Measurements from ENCODE around the gene ARHGAP28. TPM values are rescaled to one million over a fixed set of nuclear protein-coding genes. Genes with fewer than 3 reads are reported as not detected.

Gene ARHGAP28
- total RNA-seq, 1 experiment from 2014 or later, result 0.94 TPM

DNA sequence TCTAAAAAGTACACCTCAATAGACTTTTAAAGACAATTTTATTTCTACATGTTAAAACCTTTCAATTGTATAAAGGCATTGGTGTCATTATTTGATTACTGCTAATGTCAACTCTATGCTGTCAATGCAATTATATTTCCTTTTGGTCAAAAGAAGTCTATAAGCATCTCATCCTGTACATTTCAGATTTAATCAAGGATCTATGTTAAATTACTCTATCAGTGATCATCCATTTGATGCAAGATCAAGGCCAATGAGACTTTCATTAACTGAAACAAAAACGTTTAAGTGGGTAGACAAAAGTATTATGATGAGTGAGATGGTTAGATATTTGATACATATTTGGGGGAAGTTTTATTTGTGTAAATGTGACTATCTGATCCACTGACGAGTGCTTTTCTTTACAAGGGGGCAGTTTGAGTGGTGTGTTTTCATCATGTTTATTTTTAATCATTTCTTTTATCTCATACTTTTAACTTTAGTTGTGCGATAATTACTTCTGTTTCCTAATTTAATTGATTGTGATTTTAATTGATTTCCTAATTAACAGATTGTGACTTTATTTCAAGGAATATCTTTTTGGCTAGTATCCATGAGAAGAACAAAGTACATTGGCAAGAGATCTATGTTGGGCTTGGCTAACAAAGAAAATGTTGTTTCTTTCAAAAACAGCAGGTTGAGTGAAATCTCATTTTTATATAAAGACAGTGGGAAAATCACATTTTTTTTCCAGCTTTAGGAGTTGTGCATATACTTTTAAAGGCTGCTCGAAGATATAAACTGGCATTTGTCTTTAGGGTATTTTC is 1.1 kb downstream of the ARHGAP28 start:
- DNase-seq (ENCODE audit: extremely low read depth, low read depth), result no peak

DNA sequence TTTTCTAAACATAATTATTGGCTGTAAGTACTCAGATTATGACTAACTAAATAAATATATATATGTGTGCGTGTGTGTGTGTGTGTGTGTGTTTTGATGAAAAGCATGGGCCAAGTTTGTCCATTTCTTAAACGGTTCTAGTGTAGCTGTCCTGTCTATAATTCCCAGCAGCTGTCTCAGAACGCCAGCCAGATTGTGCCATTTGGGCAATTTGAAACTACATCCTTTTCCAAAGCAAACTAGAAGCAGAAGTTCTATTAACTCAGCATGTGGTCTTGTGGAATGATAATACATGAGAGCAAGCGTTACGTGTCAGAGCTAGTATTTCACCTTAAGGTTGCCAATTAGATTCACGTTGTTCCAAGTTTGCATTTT is 1.7 kb downstream of the ARHGAP28 start:
- no peak for DNase-seq (ENCODE audit: extremely low read depth, low read depth)

DNA sequence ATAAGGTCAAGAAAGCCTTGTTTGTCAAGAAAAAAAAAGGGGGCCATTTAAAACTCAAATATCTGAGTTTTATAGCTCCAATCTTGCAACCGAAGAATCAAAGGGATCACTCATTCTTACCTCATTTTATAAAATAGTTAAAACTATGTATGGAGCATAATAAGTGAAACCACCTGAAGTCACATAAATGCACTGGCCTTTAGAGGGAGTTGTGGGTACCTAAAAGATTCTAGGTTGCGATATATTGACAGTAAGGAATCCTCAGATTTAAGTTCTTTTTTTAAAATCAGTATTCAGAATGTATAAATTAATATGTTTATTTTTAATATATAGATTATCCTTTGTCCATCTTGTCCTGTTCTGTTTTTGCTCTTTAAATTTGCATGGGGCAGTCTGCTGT is 3.4 kb downstream of the ARHGAP28 start:
- no peak for DNase-seq (ENCODE audit: extremely low read depth, low read depth)

DNA sequence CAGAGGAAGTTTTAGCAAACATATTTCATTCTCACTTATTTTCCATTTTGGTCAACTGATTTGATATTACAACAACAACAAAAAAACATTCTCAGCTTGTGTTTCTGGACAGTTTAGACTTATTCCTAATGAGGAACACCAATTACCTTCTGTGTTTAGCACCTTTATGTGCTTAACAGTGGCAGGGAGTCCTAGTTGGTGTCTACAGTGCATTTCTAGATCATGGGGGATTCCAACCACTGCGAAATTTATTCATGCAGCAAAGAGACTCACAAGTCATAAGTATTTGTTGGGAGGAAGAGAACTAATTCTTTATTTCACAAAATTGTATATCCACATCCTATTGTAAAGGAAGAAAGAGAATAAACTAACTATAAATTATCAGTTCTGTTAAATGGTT is 4.2 kb downstream of the ARHGAP28 start:
- no peak for DNase-seq (ENCODE audit: extremely low read depth, low read depth)

DNA sequence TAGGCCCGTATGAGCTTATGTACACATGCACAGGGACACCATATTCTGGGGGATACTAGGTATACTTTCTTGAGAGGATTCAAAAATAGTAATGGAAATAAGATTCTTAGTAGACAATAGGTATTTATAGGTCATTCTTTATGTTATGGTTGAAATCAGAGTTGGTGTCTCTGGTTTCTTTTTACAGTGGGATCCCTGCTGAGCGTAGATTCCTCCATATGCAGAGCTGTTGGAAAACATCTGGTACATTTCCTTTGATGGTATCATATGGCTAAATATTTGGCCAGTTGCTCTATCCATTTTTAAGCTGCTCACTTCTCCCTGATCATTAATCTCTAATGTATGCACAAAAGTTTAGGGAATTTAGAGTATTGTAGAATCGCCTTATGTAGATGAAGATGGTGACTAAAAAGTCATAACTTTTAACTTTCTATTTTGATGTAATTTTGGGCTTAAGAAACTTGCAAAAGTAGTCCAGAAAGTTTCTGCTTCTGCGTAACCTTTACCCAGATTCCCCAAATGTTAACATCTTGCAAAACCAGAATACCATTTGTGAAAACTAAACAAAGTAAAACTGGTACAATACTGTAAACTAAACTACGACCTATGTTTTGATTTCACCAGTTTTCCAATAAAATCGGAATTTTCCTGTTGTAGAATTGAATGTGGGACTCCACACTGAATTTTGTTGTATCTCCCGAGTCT is 5.4 kb downstream of the ARHGAP28 start:
- no peak for DNase-seq (ENCODE audit: extremely low read depth, low read depth)

DNA sequence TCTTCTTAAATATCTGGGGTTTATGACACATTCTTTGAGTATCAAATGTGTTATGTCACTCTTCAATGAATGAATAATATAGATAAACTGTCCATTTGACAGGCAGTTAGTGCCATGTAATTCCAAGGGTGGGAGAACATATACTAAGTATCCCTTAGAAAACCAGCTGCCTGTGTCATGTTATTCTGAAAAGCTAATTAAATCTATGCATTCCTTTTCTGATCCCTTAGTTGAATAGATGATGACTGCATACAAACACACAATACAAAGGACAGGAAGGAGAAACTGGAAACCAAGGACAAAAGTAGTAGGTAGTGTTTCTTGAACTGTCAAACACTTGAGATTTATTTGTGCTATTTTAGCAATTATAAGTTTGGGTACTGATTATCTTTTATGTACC is 8.3 kb downstream of the ARHGAP28 start:
- no peak for DNase-seq (ENCODE audit: extremely low read depth, low read depth)

DNA sequence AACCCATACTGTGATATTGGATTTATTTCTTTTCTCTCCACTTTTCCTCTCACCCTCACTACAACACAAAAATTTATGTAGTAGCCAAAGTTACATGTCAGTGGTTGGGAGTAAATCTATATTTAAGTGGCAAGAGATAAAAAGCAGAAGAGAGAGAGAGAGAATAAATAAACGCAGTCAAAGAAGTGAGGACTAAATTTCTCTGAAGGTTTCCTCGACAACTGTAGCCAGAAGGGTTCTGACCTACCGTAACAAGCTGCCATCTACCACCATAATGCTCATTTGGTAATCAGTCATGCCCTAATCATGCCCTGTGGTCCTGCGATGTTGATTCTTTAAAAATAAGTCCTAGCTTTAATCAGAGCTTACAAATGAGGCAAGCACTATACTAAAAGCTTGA is 9.1 kb downstream of the ARHGAP28 start:
- no peak for DNase-seq (ENCODE audit: extremely low read depth, low read depth)

DNA sequence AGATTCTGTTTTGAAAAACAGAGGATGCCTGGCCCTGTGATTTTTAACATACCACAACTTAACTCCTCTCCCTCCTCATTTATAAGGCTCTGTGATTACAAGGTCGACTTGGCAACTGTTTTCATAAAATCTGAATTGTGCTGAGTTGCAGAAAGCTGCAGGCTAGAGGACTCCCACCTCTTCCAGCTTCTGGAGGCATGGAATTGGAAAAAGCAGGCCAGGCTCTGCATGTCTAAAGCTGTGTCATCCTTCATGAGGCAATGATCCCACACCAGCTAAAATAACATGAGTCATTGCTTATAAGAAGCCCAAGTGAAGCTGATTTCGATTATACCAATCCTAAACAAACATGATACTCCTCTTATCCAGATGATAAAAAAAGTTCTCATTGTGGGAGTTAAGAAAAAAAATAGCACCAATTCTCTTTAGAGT is 11.7 kb downstream of the ARHGAP28 start:
- DNase-seq (ENCODE audit: extremely low read depth, low read depth), result peak; percentile 65

DNA sequence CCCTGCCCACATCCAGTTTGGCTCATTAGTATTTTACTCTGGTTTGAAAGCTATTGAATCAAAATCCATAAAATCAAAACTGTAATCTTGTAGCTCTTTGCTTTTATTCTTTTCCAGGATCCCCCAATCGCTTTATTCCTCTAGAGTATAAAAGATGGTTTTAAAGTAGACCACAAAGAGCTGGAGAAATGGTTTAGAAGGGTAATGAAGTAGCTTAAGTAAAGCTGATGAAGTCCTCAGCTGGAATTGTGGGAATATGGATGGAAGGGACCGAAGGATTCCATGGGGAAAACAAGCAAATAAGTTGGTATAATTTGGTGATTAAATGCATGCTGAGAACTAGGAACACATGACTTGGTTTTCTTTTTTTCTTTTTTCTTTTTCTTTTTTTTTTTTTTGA is 12.3 kb downstream of the ARHGAP28 start:
- DNase-seq (ENCODE audit: extremely low read depth, low read depth), result no peak

DNA sequence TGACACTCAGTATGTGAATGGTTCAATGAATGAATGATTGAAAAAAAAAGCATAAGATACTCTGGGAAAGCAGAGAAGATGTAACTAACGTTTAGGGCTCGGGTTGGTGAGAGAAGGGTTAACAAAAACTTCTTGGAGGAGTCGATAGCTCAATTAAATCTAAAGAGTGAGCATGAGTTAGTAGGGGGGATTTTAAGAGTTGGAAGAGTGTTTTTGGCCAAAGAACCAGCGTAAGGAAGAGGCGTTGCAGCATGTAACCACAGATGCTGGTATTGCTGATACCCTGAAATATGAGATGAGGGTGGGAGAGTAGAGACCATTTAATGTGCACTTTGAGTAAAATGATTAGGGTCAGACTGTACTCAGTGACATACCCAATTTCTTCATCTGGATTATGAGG is 14.5 kb downstream of the ARHGAP28 start:
- no peak for DNase-seq (ENCODE audit: extremely low read depth, low read depth)

DNA sequence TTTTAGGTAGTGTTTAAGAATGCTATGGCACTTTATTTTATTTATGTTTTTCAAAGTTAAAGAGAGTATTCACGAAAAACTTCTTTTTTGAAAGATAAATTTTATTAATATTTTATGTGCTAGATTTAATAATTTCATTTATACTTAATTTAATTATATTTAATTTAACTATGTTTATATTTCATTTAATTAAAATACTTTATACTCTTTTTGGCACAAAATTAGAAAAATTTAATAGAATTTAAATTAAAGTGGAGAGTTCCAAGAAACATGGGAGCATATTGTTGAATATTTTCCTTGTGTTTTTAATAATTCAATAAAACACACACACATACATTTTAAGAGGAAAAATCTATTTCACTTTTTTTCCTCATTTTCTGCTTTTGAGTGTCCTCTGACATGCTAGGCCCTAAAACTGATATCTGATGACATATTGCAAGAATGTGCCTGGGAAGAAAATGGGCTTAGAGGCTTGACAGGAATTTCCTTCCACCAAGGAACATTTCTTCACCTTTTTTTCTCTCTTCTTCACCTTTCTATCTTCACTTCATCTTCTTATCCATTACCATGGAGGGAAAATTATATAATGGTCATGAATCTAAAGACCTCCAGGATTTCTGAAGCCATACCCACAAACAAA is 15.4 kb downstream of the ARHGAP28 start:
- DNase-seq (ENCODE audit: extremely low read depth, low read depth), result no peak

DNA sequence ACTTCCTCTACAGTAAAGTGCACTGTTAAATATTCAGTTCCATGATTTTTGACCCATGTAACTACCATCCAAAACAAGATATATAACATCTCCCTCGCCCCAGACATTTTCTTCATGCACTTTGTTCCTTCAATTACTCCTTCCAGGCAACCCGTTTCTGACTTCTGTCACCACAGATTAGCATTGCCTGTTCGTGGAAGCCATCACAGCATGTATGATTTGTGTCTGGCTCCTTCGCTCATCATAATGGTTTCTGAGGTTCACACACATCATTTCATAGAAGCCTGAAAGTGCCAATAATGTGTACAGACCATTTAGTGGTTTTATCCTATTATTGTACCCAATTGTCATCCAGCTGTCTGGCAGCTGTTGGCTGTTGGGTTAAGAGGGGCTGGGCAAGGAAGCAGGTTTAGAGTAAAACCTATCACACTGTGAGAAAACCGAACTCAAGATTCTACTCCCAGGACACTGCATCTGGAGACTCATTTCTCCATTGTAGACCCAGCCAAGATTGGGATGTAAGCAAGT is 16.1 kb downstream of the ARHGAP28 start:
- no peak for DNase-seq (ENCODE audit: extremely low read depth, low read depth)

DNA sequence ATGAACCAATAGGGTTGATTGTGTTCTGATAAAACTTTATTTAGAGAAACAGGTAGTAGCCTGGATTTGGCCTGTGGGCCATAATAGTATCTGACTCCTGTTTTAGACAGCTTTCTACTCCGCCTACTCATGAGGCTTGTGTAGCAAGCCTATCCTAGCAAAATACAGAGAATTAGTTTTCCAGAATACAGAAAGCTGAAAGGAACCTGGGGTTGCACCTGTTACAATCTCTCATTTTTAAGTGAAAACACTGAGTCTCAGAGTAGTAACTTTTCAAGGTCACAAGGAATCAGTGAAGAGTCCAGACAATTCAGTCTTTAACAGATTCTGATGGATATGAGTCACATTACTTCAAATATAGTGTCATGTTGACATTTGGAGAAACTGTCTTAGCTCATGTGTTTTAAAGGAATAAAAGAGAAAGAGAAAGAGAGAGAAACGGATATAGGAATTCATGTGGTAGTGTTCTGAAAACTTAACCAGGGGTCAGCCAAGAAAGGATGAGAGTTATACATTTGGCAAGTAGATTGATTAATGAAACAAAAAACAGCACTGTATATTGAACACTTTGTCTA is 17.0 kb downstream of the ARHGAP28 start:
- no peak for DNase-seq (ENCODE audit: extremely low read depth, low read depth)

DNA sequence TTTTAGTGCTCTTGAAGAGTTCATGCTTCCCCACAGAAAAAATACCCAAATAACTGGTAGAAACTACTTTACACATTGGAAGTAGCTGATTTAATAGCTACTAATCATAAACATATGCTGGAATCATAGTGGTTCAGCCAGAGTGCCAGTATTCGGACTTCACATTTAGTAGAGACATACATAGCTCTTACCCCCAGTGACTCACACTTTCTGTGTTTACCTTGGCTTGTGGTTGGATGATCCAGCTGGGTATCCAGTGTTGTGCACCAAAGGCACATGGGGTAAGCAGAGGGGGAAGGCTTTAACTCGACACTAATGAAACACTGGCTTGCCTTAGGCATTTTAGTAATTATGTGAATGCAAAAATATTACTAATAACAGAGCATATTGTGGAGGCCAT is 18.1 kb downstream of the ARHGAP28 start:
- DNase-seq (ENCODE audit: extremely low read depth, low read depth), result peak; percentile 36

DNA sequence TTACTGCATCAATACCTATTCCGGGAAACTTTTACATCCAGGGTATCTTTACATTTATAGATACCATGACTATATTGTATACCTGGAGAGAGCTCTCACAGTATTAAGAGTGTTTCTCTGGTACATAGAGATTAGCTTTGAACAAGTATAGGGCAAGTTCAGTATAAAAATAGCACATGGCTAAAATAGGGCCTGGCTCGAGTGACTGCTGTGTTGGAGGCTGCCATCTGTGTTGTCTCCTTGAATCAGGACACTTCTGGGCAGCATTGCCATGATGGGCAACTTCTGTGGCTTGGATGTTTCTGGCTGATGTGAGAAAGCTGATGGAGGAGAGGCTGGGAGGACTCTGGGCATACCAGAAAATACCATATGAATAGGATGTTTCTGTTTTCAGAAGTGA is 18.7 kb downstream of the ARHGAP28 start:
- no peak for DNase-seq (ENCODE audit: extremely low read depth, low read depth)

DNA sequence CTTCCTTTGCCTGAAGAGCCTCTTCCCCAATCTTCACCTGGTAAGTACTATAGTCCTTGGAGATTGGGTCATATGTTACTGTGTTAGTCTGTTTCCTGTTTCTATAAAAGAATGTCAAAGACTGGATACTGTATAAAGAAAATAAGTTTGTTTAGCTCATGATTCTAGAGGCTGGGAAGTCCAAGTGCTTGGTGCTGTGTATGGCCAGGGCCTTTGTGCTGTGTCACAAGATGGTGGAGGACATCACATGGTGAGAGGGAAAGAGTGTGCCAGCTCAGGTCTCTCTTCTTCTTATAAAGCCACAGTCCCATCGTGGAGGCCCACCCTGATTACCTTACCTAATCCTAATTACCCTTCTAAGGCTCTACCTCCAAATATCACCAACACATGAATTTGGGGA is 20.9 kb downstream of the ARHGAP28 start:
- no peak for DNase-seq (ENCODE audit: extremely low read depth, low read depth)

DNA sequence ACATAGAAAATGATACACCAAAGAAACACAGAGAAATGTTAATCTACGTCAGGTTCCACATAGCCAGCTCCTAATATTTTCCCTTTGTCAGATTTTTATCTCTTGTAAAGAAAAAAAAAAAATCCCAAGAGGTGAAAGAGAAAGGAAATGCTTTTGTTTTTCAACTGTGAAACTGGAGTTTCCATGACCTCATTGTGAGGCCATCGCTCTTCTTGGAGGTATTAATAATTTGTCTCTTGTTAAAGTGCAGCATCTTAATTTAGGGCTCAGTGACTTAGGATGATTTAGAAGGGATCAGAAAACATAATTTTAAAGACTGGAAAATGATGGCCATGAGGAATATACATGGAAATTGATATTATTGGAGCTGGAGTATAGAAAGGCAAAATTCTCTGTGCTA is 21.7 kb downstream of the ARHGAP28 start:
- DNase-seq (ENCODE audit: extremely low read depth, low read depth), result no peak

DNA sequence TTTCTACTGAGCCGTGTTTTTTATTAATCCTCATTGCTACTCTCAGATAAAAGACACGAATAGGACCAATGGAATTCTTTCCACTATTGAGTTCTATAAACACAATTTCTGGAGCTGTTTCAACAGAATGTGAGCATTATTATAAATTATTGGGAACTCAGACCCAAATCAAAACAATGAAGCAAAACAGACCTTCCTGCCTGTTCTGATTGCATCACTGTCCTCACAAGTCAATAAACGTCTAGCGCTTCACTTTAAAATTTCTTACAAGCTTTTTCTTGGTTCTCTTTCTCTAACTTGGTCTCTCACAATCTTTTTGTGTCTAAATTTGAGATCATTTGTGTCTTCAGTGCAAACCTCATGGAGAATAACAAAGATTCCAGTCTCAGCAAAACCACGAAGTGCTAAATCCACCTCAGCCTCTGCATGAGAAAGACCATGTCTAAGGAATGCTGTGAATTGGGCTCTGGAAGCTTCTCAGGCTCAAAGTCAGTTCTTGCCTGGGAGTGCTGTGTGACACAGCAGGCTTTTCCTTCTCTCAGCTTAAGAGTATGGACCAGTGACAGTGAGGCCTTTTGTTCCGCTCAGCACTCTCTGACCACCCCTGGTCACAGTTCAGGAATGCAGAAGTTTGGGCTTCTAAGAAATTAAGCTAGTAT is 22.8 kb downstream of the ARHGAP28 start:
- DNase-seq (ENCODE audit: extremely low read depth, low read depth), result no peak

DNA sequence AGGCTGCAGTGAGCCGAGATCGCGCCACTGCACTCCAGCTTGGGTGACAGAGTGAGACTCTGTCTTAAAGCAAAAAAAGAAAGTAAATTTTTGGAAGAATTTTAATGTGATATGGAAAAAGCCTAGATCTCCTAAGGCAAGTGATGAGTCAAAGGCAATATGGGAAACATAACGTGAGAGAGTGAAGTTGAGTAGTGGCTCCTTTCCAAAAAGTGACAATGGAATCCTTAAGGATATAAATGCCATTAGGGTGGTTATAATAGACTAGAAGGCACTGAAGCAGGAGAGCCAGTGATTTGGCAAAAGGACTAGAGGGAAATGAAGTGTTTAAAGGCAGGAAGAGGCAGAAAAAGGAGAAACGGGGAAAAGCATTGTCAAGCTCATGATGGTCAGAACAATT is 25.6 kb downstream of the ARHGAP28 start:
- no peak for DNase-seq (ENCODE audit: extremely low read depth, low read depth)

DNA sequence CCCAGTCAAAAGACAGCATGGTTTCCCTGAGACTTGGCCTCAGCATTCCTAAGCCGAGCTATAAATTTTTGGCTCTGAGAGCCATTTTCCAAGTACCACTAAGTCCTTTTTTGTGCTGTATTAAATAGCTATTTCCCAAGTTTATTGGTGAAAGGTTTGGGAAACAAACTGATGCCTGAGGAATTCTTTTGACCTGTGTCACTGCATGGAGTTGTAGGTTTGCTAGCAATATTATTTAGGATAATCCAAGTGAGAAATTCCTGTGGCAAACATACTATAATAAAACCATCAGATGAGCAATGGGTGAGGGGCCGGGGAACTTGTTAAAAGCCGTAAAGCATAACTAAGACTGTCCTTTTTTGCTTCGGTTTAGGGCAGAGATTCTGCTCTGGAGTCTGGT is 28.4 kb downstream of the ARHGAP28 start:
- no peak for DNase-seq (ENCODE audit: extremely low read depth, low read depth)

DNA sequence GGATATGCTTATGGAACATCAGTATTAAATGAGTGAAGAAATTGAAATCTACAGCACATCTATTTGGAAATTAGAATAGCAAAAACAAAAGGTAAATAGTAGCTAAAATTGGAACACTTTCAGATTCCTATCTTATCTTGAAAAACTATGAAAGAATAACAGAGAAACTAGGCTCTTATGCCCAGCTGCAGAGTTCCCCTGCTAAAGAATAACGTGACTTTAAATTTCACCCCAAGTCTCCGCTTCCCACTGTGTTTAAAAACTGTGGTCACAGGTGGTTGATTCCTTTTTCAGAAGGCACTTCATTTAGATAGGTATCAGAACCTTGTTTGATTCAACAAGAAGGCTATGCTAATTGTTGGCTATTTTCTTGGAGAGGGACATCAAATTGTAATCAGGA is 30.1 kb downstream of the ARHGAP28 start:
- DNase-seq (ENCODE audit: extremely low read depth, low read depth), result no peak

All from NCI-H460 (cell line).